ENCODE results near the gene GRHL1.

GRHL1 gene

DNA sequence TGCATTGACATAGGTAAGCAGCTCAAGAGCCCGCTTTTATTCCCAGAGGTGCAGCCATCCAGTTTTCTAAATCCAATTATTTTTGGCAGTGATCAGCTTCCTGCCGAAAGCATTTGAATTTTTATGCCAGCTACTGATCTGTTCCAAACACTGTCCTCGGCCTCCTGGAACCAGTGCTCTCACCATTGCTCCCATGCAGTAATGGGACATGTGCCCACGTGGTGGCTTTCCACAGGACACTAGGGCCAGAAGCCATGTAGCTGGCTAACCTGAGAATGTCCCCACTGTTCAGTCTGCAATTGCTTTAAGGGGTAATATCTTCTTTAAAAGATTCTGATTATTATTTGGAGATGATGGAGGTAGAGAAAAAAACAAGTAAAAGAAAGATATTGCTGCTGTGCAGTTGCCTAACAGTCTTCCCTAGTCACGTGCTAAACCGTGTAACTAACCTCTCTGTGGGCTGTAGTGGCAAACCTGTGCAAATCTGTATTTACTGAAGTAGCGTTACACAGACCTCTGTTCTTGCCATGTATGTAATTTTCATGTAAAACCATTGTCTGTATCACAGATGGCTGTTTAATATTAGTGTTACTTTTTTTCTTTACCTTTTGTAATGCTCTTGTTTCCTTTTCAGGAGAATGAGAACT is 13.0 kb downstream of the GRHL1 start:
- no peak overlapping the region for H3K4me2 ChIP-seq (ENCODE audit: low read depth, low read length, poor library complexity, severe bottlenecking)
- no peaks in the 10 kb centered on the region for H3K79me2 ChIP-seq (ENCODE audit: insufficient read depth, low read length)
- no peaks in the 10 kb centered on the region for H3K36me3 ChIP-seq (ENCODE audit: low read length)
- H3K9me3 ChIP-seq (ENCODE audit: insufficient read depth, low read length) = no peaks in the 10 kb centered on the region
- H4K20me1 ChIP-seq (ENCODE audit: low read depth, low read length) = no peaks in the 10 kb centered on the region
- no peak overlapping the region for H3K27ac ChIP-seq (ENCODE audit: low read depth, low read length)
- H2AFZ ChIP-seq (ENCODE audit: low read depth, low read length, severe bottlenecking) = no peak overlapping the region
- H3K9ac ChIP-seq (ENCODE audit: low read length) = no peak overlapping the region
- no peaks in the 10 kb centered on the region for H3K27me3 ChIP-seq (ENCODE audit: low read length)
- TF ChIP-seq, protein P1, sequence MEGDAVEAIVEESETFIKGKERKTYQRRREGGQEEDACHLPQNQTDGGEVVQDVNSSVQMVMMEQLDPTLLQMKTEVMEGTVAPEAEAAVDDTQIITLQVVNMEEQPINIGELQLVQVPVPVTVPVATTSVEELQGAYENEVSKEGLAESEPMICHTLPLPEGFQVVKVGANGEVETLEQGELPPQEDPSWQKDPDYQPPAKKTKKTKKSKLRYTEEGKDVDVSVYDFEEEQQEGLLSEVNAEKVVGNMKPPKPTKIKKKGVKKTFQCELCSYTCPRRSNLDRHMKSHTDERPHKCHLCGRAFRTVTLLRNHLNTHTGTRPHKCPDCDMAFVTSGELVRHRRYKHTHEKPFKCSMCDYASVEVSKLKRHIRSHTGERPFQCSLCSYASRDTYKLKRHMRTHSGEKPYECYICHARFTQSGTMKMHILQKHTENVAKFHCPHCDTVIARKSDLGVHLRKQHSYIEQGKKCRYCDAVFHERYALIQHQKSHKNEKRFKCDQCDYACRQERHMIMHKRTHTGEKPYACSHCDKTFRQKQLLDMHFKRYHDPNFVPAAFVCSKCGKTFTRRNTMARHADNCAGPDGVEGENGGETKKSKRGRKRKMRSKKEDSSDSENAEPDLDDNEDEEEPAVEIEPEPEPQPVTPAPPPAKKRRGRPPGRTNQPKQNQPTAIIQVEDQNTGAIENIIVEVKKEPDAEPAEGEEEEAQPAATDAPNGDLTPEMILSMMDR (IDR thresholded peaks at IDR 0.05; ENCODE audit: insufficient read depth, low read length, poor library complexity, severe bottlenecking) = no peak
- TF ChIP-seq EZH2phosphoT487 (conservative IDR thresholded peaks at IDR 0.05; ENCODE audit: low read length) = no peak
- H3F3A ChIP-seq (ENCODE audit: insufficient read depth) = no peaks in the 10 kb centered on the region
- no peaks in the 10 kb centered on the region for H3K9me2 ChIP-seq (replicated peaks; ENCODE audit: insufficient read depth, low read length)
- no peak overlapping the region for H3K4me3 ChIP-seq (ENCODE audit: insufficient read depth, low read length, poor library complexity, severe bottlenecking)

DNA sequence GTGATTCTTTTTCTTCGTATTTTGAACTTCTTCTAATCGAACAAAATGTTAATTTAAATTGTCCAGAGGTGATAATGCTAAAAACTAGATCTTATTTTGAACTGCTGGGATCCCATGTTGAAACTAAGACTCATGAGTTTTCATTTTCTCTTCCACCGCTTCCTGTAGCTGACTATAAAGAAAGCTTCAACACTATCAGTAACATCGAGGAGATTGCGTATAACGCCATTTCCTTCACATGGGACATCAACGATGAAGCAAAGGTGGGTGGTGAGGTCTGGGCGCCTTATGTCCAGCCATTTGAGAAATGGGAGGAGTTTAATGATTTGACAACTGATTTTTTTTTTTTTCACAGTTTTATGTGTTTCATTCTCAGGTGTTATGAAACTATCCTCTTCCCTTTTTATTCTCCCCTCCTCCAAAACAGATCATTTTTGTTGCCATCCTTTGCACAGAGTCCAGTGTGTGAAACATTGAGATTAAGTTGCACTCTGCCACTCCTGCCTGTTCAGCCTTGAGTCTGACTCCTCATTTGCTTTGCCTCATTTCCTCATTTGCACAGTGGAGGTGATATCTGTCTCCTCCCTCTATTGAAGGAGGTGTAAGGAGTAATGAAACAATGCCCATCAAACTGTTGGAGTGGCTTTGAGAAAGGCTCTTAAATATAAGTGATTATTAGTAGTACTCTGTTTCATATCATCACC is 13.8 kb downstream of the GRHL1 start:
- no peak overlapping the region for H3K27ac ChIP-seq (ENCODE audit: low read depth, low read length)
- no peak overlapping the region for H3K9ac ChIP-seq (ENCODE audit: low read length)
- no peaks in the 10 kb centered on the region for H3K9me2 ChIP-seq (replicated peaks; ENCODE audit: insufficient read depth, low read length)
- no peak overlapping the region for H3K4me2 ChIP-seq (ENCODE audit: low read depth, low read length, poor library complexity, severe bottlenecking)
- no peaks in the 10 kb centered on the region for H3K9me3 ChIP-seq (ENCODE audit: insufficient read depth, low read length)
- no peaks in the 10 kb centered on the region for H3K36me3 ChIP-seq (ENCODE audit: low read length)
- no peak overlapping the region for H3K4me3 ChIP-seq (ENCODE audit: insufficient read depth, low read length, poor library complexity, severe bottlenecking)
- no peaks in the 10 kb centered on the region for H4K20me1 ChIP-seq (ENCODE audit: low read depth, low read length)
- H3F3A ChIP-seq (ENCODE audit: insufficient read depth) = no peaks in the 10 kb centered on the region
- H3K79me2 ChIP-seq (ENCODE audit: insufficient read depth, low read length) = no peaks in the 10 kb centered on the region
- H2AFZ ChIP-seq (ENCODE audit: low read depth, low read length, severe bottlenecking) = no peak overlapping the region
- no peaks in the 10 kb centered on the region for H3K27me3 ChIP-seq (ENCODE audit: low read length)
- no peak for TF ChIP-seq EZH2phosphoT487 (conservative IDR thresholded peaks at IDR 0.05; ENCODE audit: low read length)
- TF ChIP-seq, protein P1 (IDR thresholded peaks at IDR 0.05; ENCODE audit: insufficient read depth, low read length, poor library complexity, severe bottlenecking) = no peak

DNA sequence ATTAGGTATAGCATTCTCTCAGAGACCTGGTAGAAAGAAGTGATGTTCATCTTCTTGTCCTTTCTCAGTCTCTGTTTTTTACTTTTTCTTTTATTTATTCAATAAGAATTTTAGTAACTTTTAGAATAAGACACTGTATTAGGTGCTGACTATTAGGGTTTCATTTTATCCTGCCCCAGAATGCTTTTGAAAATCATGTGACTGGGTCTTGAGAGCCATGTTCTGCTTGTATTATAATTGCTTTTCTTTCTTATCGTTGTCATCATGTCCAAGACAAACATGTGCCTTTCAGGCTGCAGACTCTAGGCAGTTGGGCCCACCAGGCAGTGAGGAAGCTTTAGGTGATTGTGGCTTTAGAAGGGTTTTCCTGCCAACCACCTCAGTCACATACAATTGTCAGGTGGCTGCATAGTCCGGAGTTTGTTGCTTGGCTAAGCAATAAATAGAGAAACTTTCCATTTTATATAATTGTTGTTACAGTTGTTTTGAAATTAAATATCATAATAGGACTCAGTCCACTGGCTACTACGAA is 15.1 kb downstream of the GRHL1 start:
- H3K9me2 ChIP-seq (replicated peaks; ENCODE audit: insufficient read depth, low read length) = no peaks in the 10 kb centered on the region
- H3F3A ChIP-seq (ENCODE audit: insufficient read depth) = no peaks in the 10 kb centered on the region
- H3K79me2 ChIP-seq (ENCODE audit: insufficient read depth, low read length) = no peaks in the 10 kb centered on the region
- H3K9me3 ChIP-seq (ENCODE audit: insufficient read depth, low read length) = no peaks in the 10 kb centered on the region
- no peak overlapping the region for H2AFZ ChIP-seq (ENCODE audit: low read depth, low read length, severe bottlenecking)
- H3K9ac ChIP-seq (ENCODE audit: low read length) = no peak overlapping the region
- TF ChIP-seq EZH2phosphoT487 (conservative IDR thresholded peaks at IDR 0.05; ENCODE audit: low read length) = no peak
- TF ChIP-seq, protein P1 (IDR thresholded peaks at IDR 0.05; ENCODE audit: insufficient read depth, low read length, poor library complexity, severe bottlenecking) = no peak
- no peaks in the 10 kb centered on the region for H3K36me3 ChIP-seq (ENCODE audit: low read length)
- no peak overlapping the region for H3K27ac ChIP-seq (ENCODE audit: low read depth, low read length)
- no peak overlapping the region for H3K4me3 ChIP-seq (ENCODE audit: insufficient read depth, low read length, poor library complexity, severe bottlenecking)
- H3K27me3 ChIP-seq (ENCODE audit: low read length) = no peaks in the 10 kb centered on the region
- no peaks in the 10 kb centered on the region for H4K20me1 ChIP-seq (ENCODE audit: low read depth, low read length)
- no peak overlapping the region for H3K4me2 ChIP-seq (ENCODE audit: low read depth, low read length, poor library complexity, severe bottlenecking)

Data from SU-DHL-6 (cell line).